ENCODE measurements around the gene NKAIN2. TPM values are rescaled to one million over a fixed set of nuclear protein-coding genes. Genes with fewer than 3 reads are reported as not detected.
A peak's percentile ranks its signal among the peaks of the same experiment; 100 is the strongest.

The NKAIN2 gene
- total RNA-seq, 1 experiment from 2014 or later: not detected

DNA sequence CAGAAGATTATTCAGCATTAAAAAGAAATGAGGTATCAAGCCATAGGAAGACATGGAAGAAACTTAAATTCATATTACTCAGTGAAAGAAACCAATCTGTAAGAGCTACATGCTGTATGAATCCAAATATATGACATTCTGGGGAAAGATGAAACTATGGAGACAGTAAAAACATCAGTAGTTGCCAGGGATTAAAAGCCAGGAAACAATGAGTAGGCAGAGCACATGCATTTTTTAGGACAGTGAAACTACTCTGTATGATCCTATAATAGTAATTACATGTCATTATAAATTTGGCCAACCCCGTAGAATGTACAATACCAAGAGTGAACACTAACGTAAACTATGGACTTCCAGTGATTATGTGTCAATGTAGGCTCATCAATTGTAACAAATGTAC is 1065.8 kb downstream of the NKAIN2 start:
- no peak for DNase-seq (ENCODE audit: low read depth, low spot score)
- intact Hi-C loops (cut with micrococcal nuclease): loop anchor here (5.0 kb wide), 1 partner anchor 883 kb away; no protein-coding TSS in a partner anchor
- CTCF ChIA-PET: interaction anchor here (3.3 kb wide), 1 partner anchor 244 kb away, joined by 60 read pairs; no protein-coding TSS in a partner anchor

DNA sequence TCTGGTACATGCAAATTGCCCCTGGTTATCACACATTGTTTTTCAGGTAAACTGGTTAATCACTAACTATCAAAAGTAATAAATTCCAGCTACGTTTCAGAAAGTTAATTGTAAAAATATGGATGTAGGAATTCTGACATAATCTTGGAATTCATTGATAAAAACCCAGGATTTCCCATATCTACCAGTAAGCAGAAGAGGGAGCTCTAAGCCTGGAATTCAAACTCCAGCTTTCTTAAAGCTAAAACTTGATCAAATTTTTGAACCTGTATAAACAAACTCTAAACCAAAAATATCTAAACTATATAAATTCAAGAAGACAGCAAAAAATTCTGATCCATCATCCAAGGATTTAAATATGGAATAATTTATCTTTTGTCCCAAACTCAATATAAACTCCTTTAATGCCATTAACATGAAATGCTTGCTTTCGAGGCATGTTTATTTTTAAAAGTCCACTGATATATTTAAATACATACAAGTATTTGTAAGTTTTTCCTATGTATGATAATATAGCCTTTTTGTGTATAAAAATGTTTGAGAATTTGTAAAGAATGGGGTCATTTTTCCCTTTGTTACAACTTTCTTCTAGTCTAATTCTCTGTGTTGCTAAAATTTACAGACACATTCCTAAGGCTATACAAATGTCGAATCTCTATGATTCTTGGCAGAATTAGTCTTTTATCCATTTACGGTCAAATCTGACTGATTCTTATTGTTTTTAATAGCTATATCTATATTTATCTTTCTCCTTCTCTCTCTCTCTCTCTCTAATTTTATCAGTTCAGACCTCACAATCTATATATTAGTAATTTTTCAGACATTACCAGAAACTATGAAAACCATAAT is 1067.2 kb downstream of the NKAIN2 start:
- Histone ChIP-seq H4K20me1 (ENCODE audit: insufficient read depth) (no peaks in the 10 kb centered on the region), H3K4me3 (replicated peaks in 1 of 2; ENCODE audit: low read depth in 1 of 2, low read length in 2 of 2) (no peak overlapping the region), H3K27me3 (ENCODE audit: insufficient read depth, low read length) (0 out of 2 replicates have a peak, but pooled peaks cover 7% of the 10 kb centered on the region), H3K4me1 (ENCODE audit: control insufficient read depth in 1 of 2, insufficient read depth in 2 of 2, low read length in 2 of 2) (no peaks in the 10 kb centered on the region), H3K36me3 (ENCODE audit: control insufficient read depth in 1 of 2, insufficient read depth in 2 of 2, low read length in 2 of 2) (no peaks in the 10 kb centered on the region), H3K79me2 (ENCODE audit: insufficient read depth, low read length) (no peaks in the 10 kb centered on the region), H3K9me2 (ENCODE audit: insufficient read depth) (no peaks in the 10 kb centered on the region), H3K4me2 (ENCODE audit: low read length) (no peak overlapping the region), H3K9me3 (ENCODE audit: control insufficient read depth in 1 of 2, insufficient read depth in 1 of 2, low read depth in 1 of 2, low read length in 2 of 2) (no peaks in the 10 kb centered on the region), H2AFZ (ENCODE audit: low read depth, low read length, poor library complexity, severe bottlenecking) (no peak overlapping the region), H3K27ac (ENCODE audit: low read depth, low read length) (no peak overlapping the region), H3K9ac (ENCODE audit: low read length) (no peak overlapping the region)
- DNase-seq (ENCODE audit: low read depth, low spot score): peak; percentile 21
- no TSS peak for BruUV-seq (replicated peaks)
- intact Hi-C loops (cut with micrococcal nuclease): loop anchor here (1.0 to 5.0 kb wide), 3 partner anchors 243 to 896 kb away; no protein-coding TSS in a partner anchor
- RAD21 ChIA-PET (ENCODE audit: low non-redundant PET in 1 of 2, low total read pairs in 2 of 2, uncharacterized antibody in 2 of 2, unreplicated experiment in 2 of 2): interaction anchor here (0.9 to 2.0 kb wide), 5 partner anchors 243 to 440 kb away, joined by 3 to 10 read pairs (median 3); no protein-coding TSS in a partner anchor
- CTCF ChIA-PET: interaction anchor here (0.6 to 3.3 kb wide), 20 partner anchors 8 to 888 kb away, joined by 3 to 60 read pairs (median 5); partner anchors contain the start of genes HDDC2 and TPD52L1
- TF ChIP-seq POLR2AphosphoS5 (IDR thresholded peaks at IDR 0.05; ENCODE audit: low read depth, low read length) (no peak), ELF1 (IDR thresholded peaks at IDR 0.05; ENCODE audit: borderline replicate concordance, low read depth) (no peak), RAD21 (IDR thresholded peaks at IDR 0.05; ENCODE audit: low read depth) (peak; percentile 92), CTCF (IDR thresholded peaks at IDR 0.05 in 2 of 3, conservative IDR thresholded peaks at IDR 0.05 in 1 of 3; ENCODE audit: borderline replicate concordance in 1 of 3, insufficient read depth in 1 of 3, low read depth in 2 of 3, low read length in 2 of 3) (peak; percentile 27 to 83 (median 76); a peak in 5 of 6 replicates)
- peak; percentile 40; the same call in 1 of the 2 replicates for ATAC-seq
- POLR2A ChIA-PET: interaction anchor here (1.4 kb wide), 1 partner anchor 243 kb away, joined by 8 read pairs; no protein-coding TSS in a partner anchor

More for the DNA sequence above, 1065.8 kb downstream of the NKAIN2 start:
- TF ChIP-seq SIN3A (IDR thresholded peaks at IDR 0.05; ENCODE audit: low read depth) (no peak), SP1 (IDR thresholded peaks at IDR 0.05; ENCODE audit: low read depth) (no peak), EZH2 (IDR thresholded peaks at IDR 0.05) (no peak)
- Histone ChIP-seq H3K4me1 (ENCODE audit: control insufficient read depth in 1 of 2, insufficient read depth in 2 of 2, low read length in 2 of 2) (no peaks in the 10 kb centered on the region), H2AFZ (ENCODE audit: low read depth, low read length, poor library complexity, severe bottlenecking) (no peak overlapping the region), H3K9me2 (ENCODE audit: insufficient read depth) (no peaks in the 10 kb centered on the region), H3K9ac (ENCODE audit: low read length) (no peak overlapping the region), H3K79me2 (ENCODE audit: insufficient read depth, low read length) (no peaks in the 10 kb centered on the region), H3K4me3 (replicated peaks in 1 of 2; ENCODE audit: low read depth in 1 of 2, low read length in 2 of 2) (no peak overlapping the region), H3K36me3 (ENCODE audit: control insufficient read depth in 1 of 2, insufficient read depth in 2 of 2, low read length in 2 of 2) (no peaks in the 10 kb centered on the region), H4K20me1 (ENCODE audit: insufficient read depth) (no peaks in the 10 kb centered on the region), H3K27me3 (ENCODE audit: insufficient read depth, low read length) (0 out of 2 replicates have a peak, but pooled peaks cover 7% of the 10 kb centered on the region), H3K4me2 (ENCODE audit: low read length) (no peak overlapping the region), H3K9me3 (ENCODE audit: control insufficient read depth in 1 of 2, insufficient read depth in 1 of 2, low read depth in 1 of 2, low read length in 2 of 2) (no peaks in the 10 kb centered on the region), H3K27ac (ENCODE audit: low read depth, low read length) (no peak overlapping the region)
- no peak for ATAC-seq
- no TSS peak for BruUV-seq (replicated peaks)
- RAD21 ChIA-PET (ENCODE audit: low non-redundant PET in 1 of 2, low total read pairs in 2 of 2, uncharacterized antibody in 2 of 2, unreplicated experiment in 2 of 2): no interaction called here
- POLR2A ChIA-PET: no interaction called here
